Spleen (tissue), 7 donors: ENCODE measurements around the gene XPOT.

ENCODE experiments used
- CTCF ChIP-seq, 11 experiments: fragments of 200-600 bp in 7 of 11; fragments of 450-650 bp in 4 of 11; sonication (generic) in 4 of 11; IDR thresholded peaks in 8 of 11; conservative IDR thresholded peaks in 3 of 11; 1 replicate in 7 of 11; 2 replicates in 4 of 11; pipeline versions ENCODE4 v1.4.0 to v1.8.0; 2016 to 2021; ENCODE audit warnings: antibody characterized with exemption in 11 of 11, inconsistent platforms in 4 of 11, mild to moderate bottlenecking in 1 of 11
- POLR2A ChIP-seq, 3 donors: fragments of 450-650 bp; IDR thresholded peaks; one replicate each; pipeline ENCODE4 v1.5.1; 2017; ENCODE audit warnings: antibody characterized with exemption in 3 of 3, mild to moderate bottlenecking in 1 of 3
- POLR2AphosphoS5 ChIP-seq, 3 donors: sonication (generic); formaldehyde crosslinking; IDR thresholded peaks; one replicate each; pipeline ENCODE4 v1.5.1; 2017; ENCODE audit warnings: antibody characterized with exemption in 3 of 3
- donor health status: DM: no; HTN: no; CAD: no; lungs with moderate emphysema.
- donor health status: DM: no; HTN: no; CAD: no.
- donor health status: DM: no; HTN: no; CAD: no.

DNA sequence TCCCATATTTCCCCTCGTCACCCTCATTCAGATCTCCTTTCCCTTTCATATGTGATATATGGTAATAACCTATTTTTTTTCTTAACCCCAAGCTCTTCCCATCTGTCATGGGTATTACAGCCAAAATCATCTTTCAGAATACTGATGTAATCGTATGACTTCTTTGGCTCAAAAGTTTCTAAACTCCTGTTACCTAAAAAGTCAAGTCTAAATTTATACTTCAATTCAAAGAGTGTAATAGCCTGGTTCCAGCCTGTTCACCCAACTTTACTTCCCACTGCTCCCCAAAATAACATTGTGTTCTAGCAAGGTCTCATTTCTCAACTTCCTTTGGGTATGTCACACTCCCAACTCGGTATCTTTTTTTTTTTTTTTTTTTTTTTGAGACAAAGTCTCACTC, 96.2 kb downstream of the XPOT start:
- no peak for TF ChIP-seq POLR2A (IDR thresholded peaks at IDR 0.05)
- no peak for TF ChIP-seq CTCF (IDR thresholded peaks at IDR 0.05 in 8 of 11, conservative IDR thresholded peaks at IDR 0.05 in 3 of 11)
- TF ChIP-seq POLR2AphosphoS5 (IDR thresholded peaks at IDR 0.05): no peak
